ENCODE data around the gene FAM163B.

DNA sequence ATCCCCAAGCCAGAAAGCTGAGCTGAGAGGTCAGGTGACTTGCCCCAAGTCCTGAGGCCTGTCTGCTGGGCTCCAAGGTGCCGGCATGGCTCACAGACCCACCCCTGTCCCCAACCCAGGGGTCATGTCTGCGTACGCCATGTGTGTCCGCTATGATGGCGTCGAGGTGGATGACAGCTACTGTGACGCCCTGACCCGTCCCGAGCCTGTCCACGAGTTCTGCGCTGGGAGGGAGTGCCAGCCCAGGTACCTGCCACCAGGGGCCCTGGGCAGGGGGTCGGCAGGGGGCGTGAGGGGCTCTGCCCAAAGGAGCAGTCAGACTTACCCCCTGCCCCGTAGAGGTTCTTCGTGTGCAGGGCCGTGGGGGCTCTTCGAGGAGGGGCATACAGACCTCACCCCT is 42.4 kb downstream of the FAM163B start:
- TF ChIP-seq, protein P1, sequence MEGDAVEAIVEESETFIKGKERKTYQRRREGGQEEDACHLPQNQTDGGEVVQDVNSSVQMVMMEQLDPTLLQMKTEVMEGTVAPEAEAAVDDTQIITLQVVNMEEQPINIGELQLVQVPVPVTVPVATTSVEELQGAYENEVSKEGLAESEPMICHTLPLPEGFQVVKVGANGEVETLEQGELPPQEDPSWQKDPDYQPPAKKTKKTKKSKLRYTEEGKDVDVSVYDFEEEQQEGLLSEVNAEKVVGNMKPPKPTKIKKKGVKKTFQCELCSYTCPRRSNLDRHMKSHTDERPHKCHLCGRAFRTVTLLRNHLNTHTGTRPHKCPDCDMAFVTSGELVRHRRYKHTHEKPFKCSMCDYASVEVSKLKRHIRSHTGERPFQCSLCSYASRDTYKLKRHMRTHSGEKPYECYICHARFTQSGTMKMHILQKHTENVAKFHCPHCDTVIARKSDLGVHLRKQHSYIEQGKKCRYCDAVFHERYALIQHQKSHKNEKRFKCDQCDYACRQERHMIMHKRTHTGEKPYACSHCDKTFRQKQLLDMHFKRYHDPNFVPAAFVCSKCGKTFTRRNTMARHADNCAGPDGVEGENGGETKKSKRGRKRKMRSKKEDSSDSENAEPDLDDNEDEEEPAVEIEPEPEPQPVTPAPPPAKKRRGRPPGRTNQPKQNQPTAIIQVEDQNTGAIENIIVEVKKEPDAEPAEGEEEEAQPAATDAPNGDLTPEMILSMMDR (IDR thresholded peaks at IDR 0.05), result no peak
- TF ChIP-seq POLR2A (IDR thresholded peaks at IDR 0.05), result no peak
